DMS79 (cell line): ENCODE results near the gene GTF2B.
"Not testable (repeated sequence)": the region's sequence is repeated elsewhere in the genome, so short reads cannot be mapped to it uniquely, and the experiment has no call there.

ENCODE experiments used
- DNase-seq: peaks from one replicate; lab custom pipeline; 2025; lab: John Stamatoyannopoulos, UW

GTF2B gene

GRCh38 chr1:88883156-88883555 lies 8.2 kb downstream of the GTF2B start:
- DNase-seq = no peak

- DNase-seq = not testable (repeated sequence)
These were observed 10.7 kb downstream of the GTF2B start for GRCh38 chr1:88880717-88881116.

DNA sequence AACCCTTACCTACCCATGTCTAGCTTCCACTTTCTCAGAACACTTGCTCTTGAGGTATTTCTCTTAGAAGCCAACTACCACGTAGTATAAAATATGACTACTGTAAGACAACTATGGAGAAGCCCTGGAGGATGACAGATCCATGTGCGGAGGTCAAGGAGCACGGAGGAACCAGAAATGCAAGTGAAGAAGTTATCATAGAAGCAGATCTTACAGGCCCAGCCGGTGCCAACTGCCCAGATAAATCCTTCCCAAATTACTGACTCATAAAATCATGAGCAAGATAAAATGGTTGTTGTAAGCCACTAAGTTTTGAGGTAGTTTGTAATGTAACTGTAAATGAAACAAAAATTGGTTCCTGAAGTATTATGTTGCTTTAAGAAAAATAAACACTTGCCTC lies 12.6 kb downstream of the GTF2B start:
- DNase-seq = no peak

- no peak for DNase-seq
These were observed 13.5 kb downstream of the GTF2B start for GRCh38 chr1:88877911-88878310.

GRCh38 chr1:88877382-88877825 lies 14.0 kb downstream of the GTF2B start:
- DNase-seq = no peak

- DNase-seq = no peak
These were observed 14.6 kb downstream of the GTF2B start for GRCh38 chr1:88876573-88877365.

- DNase-seq = no peak
These were observed 15.8 kb downstream of the GTF2B start for GRCh38 chr1:88875595-88875994.

GRCh38 chr1:88873737-88874349 lies 17.5 kb downstream of the GTF2B start:
- no peak for DNase-seq

- DNase-seq = not testable (repeated sequence)
These were observed 21.7 kb downstream of the GTF2B start for GRCh38 chr1:88869644-88870043.

DNA sequence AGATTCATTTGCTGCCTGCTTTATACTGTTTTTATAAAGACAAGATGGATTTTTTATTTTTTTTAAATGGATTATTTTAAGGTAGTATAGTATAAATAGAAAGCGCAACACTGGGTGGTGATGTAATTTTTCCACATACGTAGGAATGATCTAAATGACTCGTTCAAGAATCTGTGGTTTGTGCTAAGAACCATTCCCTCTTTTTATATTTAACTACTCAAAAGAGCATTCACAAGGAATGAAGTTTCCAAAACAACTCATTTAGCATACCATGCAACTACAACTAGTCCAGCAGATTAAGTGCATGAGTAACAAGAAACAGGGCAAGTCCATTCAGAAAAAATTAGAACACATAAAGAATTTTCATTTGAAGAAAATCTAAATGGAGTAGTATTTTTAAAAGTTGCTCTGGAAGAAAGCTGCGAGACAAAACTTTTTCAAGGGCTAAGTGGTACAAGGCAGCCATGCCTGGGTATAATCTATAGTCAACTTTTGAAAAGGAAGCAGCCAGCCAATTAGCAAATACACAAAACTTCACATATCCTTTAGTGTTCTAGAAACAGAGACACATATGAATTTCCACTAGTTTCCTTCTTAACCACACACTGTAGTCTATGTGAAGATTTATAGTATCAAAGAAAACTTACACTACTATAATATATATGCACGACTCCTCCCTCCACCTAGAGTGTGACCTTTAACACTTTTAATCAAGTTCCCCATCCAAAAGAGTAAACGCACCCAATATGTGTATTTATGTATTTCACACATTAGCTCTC lies 23.4 kb downstream of the GTF2B start:
- no peak for DNase-seq

DNA sequence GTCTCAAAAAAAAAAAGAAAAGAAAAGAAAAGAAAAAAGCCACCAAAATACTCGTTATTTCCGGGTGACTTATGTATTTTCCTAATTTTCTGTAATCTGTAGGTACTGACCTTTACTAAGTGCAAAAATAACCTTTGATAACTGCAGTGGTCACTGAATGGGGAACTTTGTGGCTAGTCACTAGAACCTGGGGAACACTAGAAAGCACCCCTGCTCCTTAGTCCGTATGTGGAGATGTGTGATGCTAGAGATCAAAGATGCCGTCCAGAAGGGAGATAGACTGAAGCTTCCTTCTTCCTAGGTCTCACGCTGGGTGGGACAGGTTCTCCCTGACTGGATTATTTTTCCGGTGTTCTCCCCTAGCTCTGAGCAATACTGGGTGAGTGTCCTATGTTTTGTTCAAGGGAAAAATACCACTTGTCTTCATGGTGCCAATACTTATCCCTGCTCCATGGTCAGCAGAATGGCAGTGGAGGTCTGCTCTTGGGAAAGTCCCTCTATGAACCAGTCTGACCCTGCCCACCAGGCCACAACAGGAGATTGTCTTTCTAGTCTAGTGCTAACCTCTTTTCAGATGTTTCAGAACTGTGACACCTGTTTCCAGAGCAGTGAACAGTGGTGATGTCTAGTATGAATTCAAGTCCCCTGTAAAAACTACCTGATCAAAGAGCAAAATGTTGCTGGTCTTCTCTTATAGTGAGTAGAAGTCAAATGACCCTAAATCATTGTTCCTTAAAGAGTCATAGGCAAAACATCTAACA lies 39.9 kb downstream of the GTF2B start:
- DNase-seq = no peak

DNA sequence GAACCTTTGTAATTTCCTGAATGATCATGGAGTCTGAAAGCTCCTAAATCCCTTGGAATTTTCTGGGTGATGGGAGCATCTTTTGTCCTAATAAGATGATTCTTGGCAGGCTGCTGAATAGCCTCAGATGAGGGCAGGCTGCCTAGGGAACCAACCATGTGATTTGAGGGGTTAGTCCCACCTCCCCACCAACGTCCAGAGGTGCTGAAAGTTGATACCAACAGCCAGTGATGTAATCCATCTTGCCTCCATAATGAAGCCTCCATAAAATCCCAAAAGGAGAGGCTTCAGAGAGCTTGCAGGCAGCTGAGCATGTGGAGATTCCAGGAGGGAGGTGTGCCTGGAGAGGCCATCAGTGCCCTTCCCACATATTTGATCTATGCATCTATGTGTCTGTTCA lies 43.7 kb downstream of the GTF2B start:
- no peak for DNase-seq

DNA sequence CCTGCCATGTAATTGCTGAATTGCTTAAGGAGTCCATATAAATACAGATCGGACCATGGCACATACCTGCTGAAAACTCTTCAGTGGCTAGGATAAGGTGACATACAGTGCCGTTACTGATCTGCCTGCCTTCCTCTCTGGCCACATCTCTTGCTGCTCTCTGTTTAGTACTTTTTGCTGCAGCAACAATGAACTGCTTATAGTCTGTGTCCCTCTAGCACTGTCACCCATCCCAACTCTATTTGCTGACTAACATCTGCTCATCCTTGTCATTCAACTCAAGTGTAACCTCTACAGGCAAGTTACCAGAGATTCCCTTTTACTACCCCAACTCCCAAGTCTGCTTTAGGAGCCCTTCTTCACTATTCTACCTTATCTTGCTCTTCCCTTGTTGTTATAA lies 65.6 kb downstream of the GTF2B start:
- DNase-seq = no peak

GRCh38 chr1:88819642-88820041 lies 71.7 kb downstream of the GTF2B start:
- DNase-seq = not testable (repeated sequence)

DNA sequence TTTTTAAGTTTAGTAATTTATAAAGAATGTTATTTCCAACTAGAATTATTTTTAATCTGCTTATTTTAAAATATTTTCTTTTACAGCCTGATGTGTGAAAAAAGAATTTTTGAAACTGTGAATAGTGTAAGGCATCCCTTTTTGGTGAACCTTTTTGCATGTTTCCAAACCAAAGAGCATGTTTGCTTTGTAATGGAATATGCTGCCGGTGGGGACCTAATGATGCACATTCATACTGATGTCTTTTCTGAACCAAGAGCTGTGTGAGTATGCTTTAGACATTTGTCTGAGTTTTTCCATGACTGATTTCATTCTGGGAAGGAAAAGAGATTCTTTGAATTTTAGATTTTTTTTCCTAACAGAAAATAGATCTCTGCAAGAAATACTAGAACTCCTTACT lies 77.9 kb downstream of the GTF2B start:
- DNase-seq = no peak

DNA sequence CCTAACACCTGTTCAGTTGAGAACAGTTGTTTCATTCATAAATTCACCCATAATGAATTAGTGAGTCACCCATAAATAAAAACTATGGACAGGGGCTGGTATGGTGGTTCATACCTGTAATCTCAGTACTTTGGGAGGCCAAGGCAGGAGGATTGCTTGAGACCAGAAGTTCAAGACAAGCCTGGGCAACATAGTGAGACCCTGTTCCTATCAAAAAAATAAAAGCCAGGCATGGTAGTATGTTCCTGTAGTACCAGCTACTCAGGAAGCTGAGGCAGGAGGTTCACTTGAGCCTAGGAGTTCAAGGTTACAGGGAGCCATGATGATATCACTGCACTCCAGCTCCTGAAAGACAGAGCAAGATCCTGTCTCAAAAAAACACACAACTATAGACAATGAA lies 79.0 kb downstream of the GTF2B start:
- DNase-seq = no peak

- no peak for DNase-seq
These were observed 87.9 kb downstream of the GTF2B start for GRCh38 chr1:88803444-88803843.

DNA sequence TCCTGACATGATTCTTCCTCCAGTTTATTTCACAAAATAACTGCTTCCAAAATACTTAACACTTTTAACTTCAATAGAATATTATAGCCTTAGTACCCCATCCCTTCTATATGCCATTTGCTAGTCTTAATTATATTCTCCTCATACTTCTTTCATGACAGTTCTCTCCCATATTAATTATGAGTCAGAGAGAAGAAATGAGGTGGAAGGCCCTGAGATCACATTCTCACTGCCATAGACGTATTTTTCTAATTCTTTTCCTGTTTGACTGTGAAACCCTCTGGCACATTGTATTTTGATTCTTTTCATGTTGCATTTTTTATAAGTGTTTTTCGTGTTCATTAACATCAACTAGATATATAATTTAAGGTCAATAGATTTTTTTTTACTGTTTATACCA lies 88.4 kb downstream of the GTF2B start:
- DNase-seq = no peak
